Thymus (tissue), 11 donors: Measurements from ENCODE around the gene PRDM16. TPM values are rescaled to one million over a fixed set of nuclear protein-coding genes. Genes with fewer than 3 reads are reported as not detected.

Source experiments
- DNase-seq, 9 donors: peaks; one replicate each; pipeline ENCODE4 v3.0.0-alpha.2; 2013; ENCODE audit warnings: low spot score in 9 of 9, low read depth in 6 of 9, missing footprints in 1 of 9
- H3K27ac ChIP-seq, 2 donors: one replicate each; pipeline ENCODE4 v1.5.1; 2013; ENCODE audit warnings: control low read depth in 1 of 2, low read depth in 1 of 2, low read length in 1 of 2, mild to moderate bottlenecking in 1 of 2, moderate library complexity in 1 of 2
- H3K27me3 ChIP-seq, 2 donors: one replicate each; pipeline ENCODE4 v1.5.1; 2013; ENCODE audit warnings: low read length in 1 of 2; ENCODE audit not compliant: control insufficient read depth in 2 of 2, insufficient read depth in 1 of 2
- H3K36me3 ChIP-seq, 2 donors: one replicate each; pipeline ENCODE4 v1.5.1; 2013; ENCODE audit warnings: low read length in 1 of 2, mild to moderate bottlenecking in 1 of 2, moderate library complexity in 1 of 2; ENCODE audit not compliant: control insufficient read depth in 2 of 2, insufficient read depth in 2 of 2
- H3K4me1 ChIP-seq, 2 donors: one replicate each; pipeline ENCODE4 v1.5.1; 2013; ENCODE audit warnings: low read length in 2 of 2; ENCODE audit not compliant: control insufficient read depth in 2 of 2, insufficient read depth in 2 of 2
- H3K4me3 ChIP-seq, 2 donors: one replicate each; pipeline ENCODE4 v1.5.1; 2013; ENCODE audit warnings: low read length in 2 of 2, control low read depth in 1 of 2, mild to moderate bottlenecking in 1 of 2
- H3K9me3 ChIP-seq, 2 donors: one replicate each; pipeline ENCODE4 v1.5.1; 2013; ENCODE audit warnings: low read length in 1 of 2, mild to moderate bottlenecking in 1 of 2; ENCODE audit not compliant: control insufficient read depth in 2 of 2, insufficient read depth in 1 of 2
- WGBS: extraction: QIAGEN DNeasy Blood & Tissue Kit; methylation state at CpG from one replicate; pipeline ENCODE4 v1.1.7; 2013; 5-methylcytosine and 5-hydroxymethylcytosine counted together
- polyA plus RNA-seq: library from polyadenylated mRNA; stranded (reverse); fragments of 200-250 nt; gene quantifications from one replicate; pipeline ENCODE4 v1.2.3, GENCODE V29; 2013
- total RNA-seq: library from RNA; stranded (reverse); fragments of 120-200 nt; gene quantifications from one replicate; pipeline ENCODE4 v1.2.4, GENCODE V29; 2013
- donor health status: healthy.

PRDM16 gene
- total and polyA plus RNA-seq, 2 donors = 0.09 to 0.55 TPM

DNA sequence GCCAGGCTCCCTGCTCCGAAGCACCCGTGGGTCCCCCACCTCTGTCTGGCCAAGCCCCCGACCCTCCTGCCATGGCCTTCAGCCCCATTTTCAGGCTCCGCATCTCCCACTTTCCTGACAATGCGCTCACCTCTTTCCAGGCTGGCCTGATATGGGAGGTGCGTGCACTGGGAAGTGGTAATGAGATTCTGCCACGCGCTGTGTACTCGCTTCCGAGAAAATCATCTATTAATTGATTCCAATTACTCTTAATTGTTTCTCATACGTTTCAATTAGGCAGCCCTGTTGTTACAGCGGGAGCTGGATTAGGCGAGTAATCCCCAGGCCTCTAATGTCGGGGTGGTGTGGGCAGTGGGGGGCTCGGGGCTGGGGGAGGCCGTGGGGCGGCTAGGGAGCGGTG lies 263.0 kb downstream of the PRDM16 start:
- no peak overlapping the region for H3K4me3 ChIP-seq
- no peak overlapping the region for H3K27ac ChIP-seq
- H3K36me3 ChIP-seq = no peaks in the 10 kb centered on the region
- DNase-seq = no peak
- H3K4me1 ChIP-seq = no peaks in the 10 kb centered on the region
- 95% methylated on average over 18 of the region's 18 CpGs for WGBS
- H3K9me3 ChIP-seq = peaks cover 0 to 3% of the 10 kb centered on the region in 2 donors
- H3K27me3 ChIP-seq = no peaks in the 10 kb centered on the region

DNA sequence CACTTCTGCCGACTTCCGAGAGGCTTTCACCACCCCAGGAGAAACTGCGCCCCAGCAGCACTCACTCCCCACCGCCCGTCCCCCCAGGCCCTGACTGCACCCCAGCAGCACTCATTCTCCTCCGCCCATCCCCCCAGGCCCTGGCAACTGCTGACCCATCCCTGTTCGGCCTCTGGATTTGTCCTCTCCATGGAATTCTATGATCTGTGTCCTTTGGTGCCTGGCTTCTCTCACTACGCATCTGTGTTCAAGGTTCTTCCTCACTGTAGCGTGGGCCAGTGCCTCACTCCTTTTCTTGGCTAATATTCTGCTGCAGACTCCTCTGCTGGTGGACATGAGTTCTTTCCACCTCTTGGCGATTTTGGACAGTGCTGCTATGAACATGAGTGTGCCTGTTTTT lies 263.7 kb downstream of the PRDM16 start:
- Histone ChIP-seq H3K27me3 (no peaks in the 10 kb centered on the region), H3K36me3 (no peaks in the 10 kb centered on the region), H3K4me3 (no peak overlapping the region), H3K4me1 (no peaks in the 10 kb centered on the region), H3K9me3 (peaks cover 0 to 3% of the 10 kb centered on the region in 2 donors), H3K27ac (no peak overlapping the region)
- 96% methylated on average over 10 of the region's 10 CpGs for WGBS
- DNase-seq = no peak

DNA sequence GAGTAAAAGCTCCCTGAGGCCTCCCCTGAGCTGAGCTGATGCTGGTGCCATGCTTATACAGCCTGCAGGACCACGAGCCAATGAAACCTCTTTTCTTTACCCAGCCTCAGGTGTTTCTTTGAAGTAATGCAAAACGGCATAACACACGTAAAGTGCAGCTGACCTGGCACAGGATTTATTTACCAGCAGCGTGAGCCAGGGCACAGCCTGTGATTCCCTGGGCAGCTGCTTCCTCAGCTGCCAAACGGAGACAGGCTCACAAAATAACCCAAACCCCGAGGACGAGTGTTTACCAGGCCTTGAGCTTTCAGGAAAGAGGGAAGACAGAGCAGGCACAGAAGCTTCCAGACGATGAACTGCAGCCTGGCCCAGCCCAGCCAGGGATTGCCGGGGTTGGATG lies 264.9 kb downstream of the PRDM16 start:
- Histone ChIP-seq H3K9me3 (peaks cover 0 to 2% of the 10 kb centered on the region in 2 donors), H3K36me3 (no peaks in the 10 kb centered on the region), H3K27me3 (no peaks in the 10 kb centered on the region), H3K27ac (no peak overlapping the region), H3K4me3 (no peak overlapping the region), H3K4me1 (no peaks in the 10 kb centered on the region)
- no peak for DNase-seq
- WGBS = 89% methylated on average over 9 of the region's 9 CpGs

DNA sequence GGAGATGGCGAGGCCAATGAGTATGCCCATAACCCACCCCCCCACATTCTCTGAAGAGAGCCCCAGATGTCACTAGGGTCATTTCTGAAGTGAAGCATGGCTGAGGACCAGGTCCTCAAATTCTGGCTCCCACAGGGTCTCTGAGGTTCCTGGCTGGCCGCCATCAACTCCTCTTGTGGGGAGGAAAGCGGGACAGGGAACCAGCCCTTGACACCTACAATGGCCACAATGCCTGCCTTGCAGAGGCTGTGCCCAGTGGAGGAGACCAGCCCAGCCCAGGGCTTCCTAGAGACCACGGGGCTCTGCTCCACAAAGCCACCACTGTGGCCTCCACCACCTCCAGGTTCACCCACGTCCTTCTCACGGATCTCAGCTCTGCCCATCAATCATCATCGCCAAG lies 265.4 kb downstream of the PRDM16 start:
- H3K4me1 ChIP-seq = no peaks in the 10 kb centered on the region
- no peak overlapping the region for H3K27ac ChIP-seq
- 80% methylated on average over 7 of the region's 7 CpGs for WGBS

DNA sequence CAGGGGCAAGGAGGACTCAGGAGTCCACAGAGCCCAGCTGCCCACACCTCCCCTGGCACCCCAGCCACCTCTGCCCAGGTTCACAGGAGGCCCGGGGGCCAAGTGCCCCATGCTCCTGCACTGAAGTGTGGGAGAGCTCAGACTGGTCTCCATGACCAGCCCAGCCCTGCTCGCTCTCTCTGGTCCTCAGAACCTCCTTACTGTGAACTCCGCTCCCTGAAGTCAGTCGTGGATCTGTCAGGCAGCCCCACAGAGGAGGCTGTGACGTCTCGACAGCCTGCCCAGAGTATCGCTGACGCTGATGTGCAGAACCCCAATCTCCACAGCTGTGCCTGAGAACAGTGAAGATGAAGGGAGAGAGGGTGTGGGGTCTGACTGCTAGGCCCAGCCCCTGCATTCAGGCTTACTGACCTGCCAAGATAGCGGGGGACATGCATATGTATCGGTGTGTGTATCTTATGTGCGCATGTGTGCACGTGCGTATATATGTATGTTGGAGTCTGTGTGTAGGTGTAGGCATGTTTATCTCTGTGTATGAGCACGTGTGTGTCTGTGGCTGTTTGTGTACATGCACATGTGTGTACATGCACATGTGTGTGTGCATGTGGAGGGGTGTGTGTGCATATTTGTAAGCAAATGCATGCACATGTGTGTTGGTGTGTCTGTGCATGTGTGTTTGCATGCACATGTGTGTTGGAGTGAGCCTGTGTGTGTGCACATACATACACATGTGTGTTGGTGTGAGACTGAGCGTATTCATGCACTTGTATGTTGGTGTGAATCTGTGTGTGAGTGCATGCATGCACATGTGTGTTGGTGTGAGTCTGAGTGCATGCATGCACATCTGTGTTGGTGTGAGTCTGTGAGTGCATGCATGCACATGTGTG lies 267.0 kb downstream of the PRDM16 start:
- 92% methylated on average over 15 of the region's 15 CpGs for whole genome bisulfite sequencing
- H3K27ac ChIP-seq = no peak overlapping the region
- no peaks in the 10 kb centered on the region for H3K36me3 ChIP-seq
- DNase-seq = no peak
- H3K4me1 ChIP-seq = no peaks in the 10 kb centered on the region
- H3K9me3 ChIP-seq = peaks cover 0 to 2% of the 10 kb centered on the region in 2 donors
- H3K27me3 ChIP-seq = no peaks in the 10 kb centered on the region
- H3K4me3 ChIP-seq = no peak overlapping the region

More for the DNA sequence above, 265.4 kb downstream of the PRDM16 start:
- Histone ChIP-seq H3K4me3 (no peak overlapping the region), H3K27me3 (no peaks in the 10 kb centered on the region), H3K9me3 (peaks cover 0 to 2% of the 10 kb centered on the region in 2 donors), H3K36me3 (no peaks in the 10 kb centered on the region)
- DNase-seq = no peak

DNA sequence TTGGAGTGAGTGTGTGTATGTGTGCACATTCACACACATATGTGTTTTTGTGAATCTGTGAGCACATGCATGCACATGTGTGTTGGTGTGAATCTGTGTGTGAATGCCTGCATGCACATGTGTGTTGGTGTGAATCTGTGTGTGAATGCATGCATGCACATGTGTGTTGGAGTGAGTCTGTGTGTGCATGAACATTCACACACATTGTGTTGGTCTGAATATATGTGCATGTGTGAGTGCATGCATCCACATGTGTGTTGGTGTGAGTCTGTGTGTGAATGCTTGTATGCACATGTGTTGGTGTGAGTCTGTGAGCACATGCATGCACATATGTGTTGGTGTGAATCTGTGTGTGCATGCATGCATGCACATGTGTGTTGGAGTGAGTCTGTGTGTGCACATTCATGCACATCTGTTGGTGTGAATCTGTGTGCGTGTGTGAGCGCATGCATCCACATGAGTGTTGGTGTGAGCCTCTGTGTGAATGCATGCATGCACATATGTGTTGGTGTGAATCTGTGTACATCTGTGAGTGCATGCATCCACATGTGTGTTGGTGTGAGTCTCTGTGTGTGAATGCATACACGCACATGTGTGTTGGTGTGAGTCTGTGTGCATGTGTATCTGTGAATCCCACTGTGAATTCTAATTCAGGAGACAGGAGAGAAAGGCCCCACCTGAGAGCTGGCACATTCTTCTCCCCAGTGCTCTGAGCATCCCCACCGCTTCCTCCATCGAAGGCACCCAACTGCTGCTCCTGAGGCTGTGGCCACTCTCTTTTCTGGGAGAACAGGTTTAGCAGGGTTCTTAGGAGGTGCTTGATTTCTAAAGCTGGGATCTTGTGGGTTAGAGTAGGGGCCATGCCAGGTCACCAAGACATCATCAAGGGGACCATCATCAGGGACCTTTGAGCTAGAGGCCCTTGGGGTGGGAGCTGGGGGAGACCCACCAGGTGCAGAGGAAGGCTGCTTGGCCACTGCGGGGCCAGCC lies 267.9 kb downstream of the PRDM16 start:
- H3K4me3 ChIP-seq = no peak overlapping the region
- WGBS = 95% methylated on average over 6 of the region's 6 CpGs
- no peak overlapping the region for H3K27ac ChIP-seq
- no peak for DNase-seq
- H3K27me3 ChIP-seq = no peaks in the 10 kb centered on the region
- no peaks in the 10 kb centered on the region for H3K4me1 ChIP-seq
- H3K9me3 ChIP-seq = peaks cover 0 to 2% of the 10 kb centered on the region in 2 donors
- no peaks in the 10 kb centered on the region for H3K36me3 ChIP-seq

DNA sequence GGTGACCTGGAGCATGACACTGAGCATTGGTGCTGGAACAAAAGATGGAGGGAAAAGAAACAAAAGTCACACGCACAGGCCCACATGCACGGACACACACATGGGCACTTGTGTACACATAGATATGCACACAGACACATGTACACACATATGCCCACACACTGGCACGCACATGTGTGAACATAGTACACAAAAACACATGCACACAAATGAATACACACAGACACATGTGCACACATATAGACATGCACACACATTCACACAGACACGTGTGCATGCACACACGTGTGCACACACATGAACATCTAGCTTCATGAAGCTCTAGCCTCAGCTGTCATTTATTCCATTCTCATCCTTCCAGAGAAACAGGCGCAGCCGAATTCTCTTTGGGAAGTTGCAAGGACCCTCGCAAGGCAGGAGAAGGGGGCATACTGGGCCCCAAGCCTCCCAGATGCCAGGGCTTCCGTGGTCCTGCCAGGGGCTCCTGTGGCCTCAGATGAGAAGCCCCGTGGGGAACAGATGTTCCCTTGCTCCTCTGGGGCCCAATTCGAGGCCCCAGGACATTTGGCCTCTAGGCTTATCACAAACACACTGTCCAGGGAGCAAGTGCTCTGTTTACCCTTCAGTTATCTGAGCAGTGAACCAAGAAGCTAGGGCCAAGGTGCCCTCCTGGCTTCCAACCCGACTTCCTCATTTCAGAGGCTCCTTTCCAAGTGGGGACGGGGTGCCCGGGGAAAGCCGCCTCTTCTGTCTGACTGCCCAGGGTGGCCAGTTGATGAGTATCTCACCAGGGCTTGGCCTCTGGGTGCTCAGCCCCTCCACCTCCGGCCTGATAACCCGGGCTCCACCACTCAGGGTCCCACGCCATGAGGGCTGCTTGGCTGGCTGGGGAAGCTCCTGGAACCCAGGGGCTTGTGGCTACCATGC lies 269.1 kb downstream of the PRDM16 start:
- H3K9me3 ChIP-seq = peaks cover 0 to 2% of the 10 kb centered on the region in 2 donors
- no peaks in the 10 kb centered on the region for H3K27me3 ChIP-seq
- no peak overlapping the region for H3K4me3 ChIP-seq
- no peak for DNase-seq
- H3K36me3 ChIP-seq = no peaks in the 10 kb centered on the region
- WGBS = 71% methylated on average over 18 of the region's 18 CpGs
- no peaks in the 10 kb centered on the region for H3K4me1 ChIP-seq
- no peak overlapping the region for H3K27ac ChIP-seq

DNA sequence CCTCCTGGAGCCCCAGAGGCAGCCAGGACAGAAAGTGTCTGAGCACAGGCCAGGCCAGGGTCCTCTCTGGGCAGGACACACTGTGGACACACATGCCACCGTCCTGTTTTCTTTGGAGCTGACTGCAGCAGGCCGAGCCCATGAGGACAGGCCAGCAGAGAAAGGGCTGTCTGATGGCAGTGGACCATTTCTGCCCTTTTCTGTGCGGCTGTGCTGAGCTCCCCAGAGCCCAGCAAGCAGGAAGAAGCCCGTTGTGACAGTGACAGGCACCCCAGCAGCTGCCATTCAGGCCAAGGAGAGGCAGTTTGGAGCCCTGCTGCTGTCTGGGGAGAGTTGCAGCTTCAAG lies 269.7 kb downstream of the PRDM16 start:
- no peaks in the 10 kb centered on the region for H3K36me3 ChIP-seq
- H3K27ac ChIP-seq = no peak overlapping the region
- no peak for DNase-seq
- peaks cover 0 to 2% of the 10 kb centered on the region in 2 donors for H3K9me3 ChIP-seq
- no peaks in the 10 kb centered on the region for H3K4me1 ChIP-seq
- WGBS = 63% methylated on average over 4 of the region's 4 CpGs
- H3K27me3 ChIP-seq = no peaks in the 10 kb centered on the region
- H3K4me3 ChIP-seq = no peak overlapping the region
